IMR-90 (cell line): Measurements from ENCODE around the gene ADARB2. TPM values are rescaled to one million over a fixed set of nuclear protein-coding genes. Genes with fewer than 3 reads are reported as not detected.

Source experiments
- ATAC-seq: fragments of 200-7000 bp; cut with Tn5 transposase; 2 replicates; pipeline ENCODE4 v1.9.1; 2020; ENCODE audit warnings: low read depth, mild to moderate bottlenecking, moderate library complexity
- BruUV-seq: library from RNA; stranded (reverse); fragments of 400-500 nt; replicated peaks from 2 replicates; lab custom pipeline; 2021; lab: Mats Ljungman, UMichigan
- CTCF ChIA-PET: fragments of 300-600 bp; formaldehyde crosslinking; extraction: SDS; loops from one replicate; lab custom pipeline; 2021; ENCODE audit warnings: antibody characterized with exemption; lab: Yijun Ruan, JAX
- POLR2A ChIA-PET: fragments of 300-600 bp; sonication (Branson Sonifier 250); formaldehyde crosslinking; loops from one replicate; lab custom pipeline; 2022; ENCODE audit warnings: antibody characterized with exemption; ENCODE audit not compliant: unreplicated experiment; lab: Charles Lee
- DNase-seq: peaks from one replicate; pipeline ENCODE4 v3.0.0; 2013
- H2AFZ ChIP-seq: replicated peaks from 2 replicates; pipeline ENCODE3; 2013; ENCODE audit warnings: low read length, mild to moderate bottlenecking; ENCODE audit not compliant: poor library complexity
- H2AK5ac ChIP-seq: 2 replicates; pipeline ENCODE4 v1.6.1; 2013; ENCODE audit warnings: low read depth, low read length, inconsistent platforms
- H2AK9ac ChIP-seq: replicated peaks from 2 replicates; pipeline ENCODE3; 2013; ENCODE audit warnings: mild to moderate bottlenecking, low read depth, low read length, moderate library complexity; ENCODE audit not compliant: poor library complexity
- H2BK120ac ChIP-seq: 2 replicates; pipeline ENCODE4 v1.6.1; 2013; ENCODE audit warnings: low read depth, low read length, inconsistent platforms
- H2BK15ac ChIP-seq: 3 replicates; pipeline ENCODE4 v1.6.1; 2013; ENCODE audit warnings: low read depth, low read length, inconsistent platforms
- H2BK20ac ChIP-seq: 2 replicates; pipeline ENCODE4 v1.6.1; 2013; ENCODE audit warnings: low read depth, mild to moderate bottlenecking, inconsistent platforms, low read length, moderate library complexity
- H2BK5ac ChIP-seq: 2 replicates; pipeline ENCODE4 v1.6.1; 2013; ENCODE audit warnings: mild to moderate bottlenecking, low read depth, low read length, inconsistent platforms; ENCODE audit not compliant: poor library complexity, severe bottlenecking
- H3K14ac ChIP-seq: replicated peaks from 2 replicates; pipeline ENCODE4 v1.6.1; 2013; ENCODE audit warnings: low read depth, low read length, inconsistent platforms
- H3K18ac ChIP-seq: 2 replicates; pipeline ENCODE4 v1.6.1; 2013; ENCODE audit warnings: low read depth, low read length, control low read depth
- H3K23ac ChIP-seq: 2 replicates; pipeline ENCODE4 v1.6.1; 2013; ENCODE audit warnings: low read depth, low read length, inconsistent platforms
- H3K27ac ChIP-seq: 2 replicates; pipeline ENCODE4 v1.5.1; 2013; ENCODE audit warnings: mild to moderate bottlenecking, control low read depth, low read length; ENCODE audit not compliant: insufficient read depth
- H3K27me3 ChIP-seq: 2 replicates; pipeline ENCODE4 v1.6.1; 2013; ENCODE audit warnings: low read length; ENCODE audit not compliant: control insufficient read depth, insufficient read depth
- H3K36me3 ChIP-seq: 2 replicates; pipeline ENCODE4 v1.6.1; 2013; ENCODE audit warnings: low read length, mixed read lengths; ENCODE audit not compliant: control insufficient read depth, insufficient read depth
- H3K4ac ChIP-seq: 2 replicates; pipeline ENCODE4 v1.6.1; 2013; ENCODE audit warnings: low read depth, low read length, inconsistent platforms
- H3K4me1 ChIP-seq: 2 replicates; pipeline ENCODE4 v1.6.1; 2013; ENCODE audit warnings: low read length, mixed read lengths; ENCODE audit not compliant: control insufficient read depth, insufficient read depth
- H3K4me2 ChIP-seq: 2 replicates; pipeline ENCODE4 v1.6.1; 2013; ENCODE audit warnings: low read depth, mild to moderate bottlenecking, control low read depth, low read length, moderate library complexity
- H3K4me3 ChIP-seq: 2 replicates; pipeline ENCODE4 v1.5.1; 2013; ENCODE audit warnings: low read depth, mild to moderate bottlenecking, control low read depth, low read length, moderate library complexity; ENCODE audit not compliant: insufficient read depth
- H3K56ac ChIP-seq: 2 replicates; pipeline ENCODE4 v1.6.1; 2013; ENCODE audit warnings: low read length, inconsistent platforms; ENCODE audit not compliant: insufficient read depth; ENCODE audit errors: extremely low read depth
- H3K79me1 ChIP-seq, 2 experiments: 2 replicates each; pipeline ENCODE4 v1.6.1; 2013; ENCODE audit warnings: low read length in 2 of 2, inconsistent platforms in 1 of 2, low read depth in 1 of 2
- H3K9ac ChIP-seq: 2 replicates; pipeline ENCODE4 v1.6.1; 2013; ENCODE audit warnings: low read depth, low read length, control low read depth
- H3K9me1 ChIP-seq: 2 replicates; pipeline ENCODE4 v1.6.1; 2013; ENCODE audit warnings: low read length, inconsistent platforms; ENCODE audit not compliant: insufficient read depth
- H3K9me3 ChIP-seq: 2 replicates; pipeline ENCODE4 v1.6.1; 2013; ENCODE audit warnings: low read length; ENCODE audit not compliant: control insufficient read depth, insufficient read depth
- H4K20me1 ChIP-seq: 2 replicates; pipeline ENCODE4 v1.6.1; 2013; ENCODE audit warnings: low read length, inconsistent platforms; ENCODE audit not compliant: insufficient read depth
- H4K5ac ChIP-seq: 2 replicates; pipeline ENCODE4 v1.6.1; 2013; ENCODE audit warnings: mild to moderate bottlenecking, low read depth, low read length, control low read depth
- H4K8ac ChIP-seq, 2 experiments: 2 replicates each; pipeline ENCODE4 v1.6.1; 2013; ENCODE audit warnings: low read depth in 2 of 2, low read length in 2 of 2, control low read depth in 1 of 2, inconsistent platforms in 1 of 2
- H4K91ac ChIP-seq: 2 replicates; pipeline ENCODE4 v1.6.1; 2013; ENCODE audit warnings: low read depth, low read length, inconsistent platforms; ENCODE audit not compliant: insufficient read depth
- BHLHE40 ChIP-seq: fragments of 150-350 bp; IDR thresholded peaks from 2 replicates; pipeline ENCODE4 v1.6.1; 2016; ENCODE audit warnings: mild to moderate bottlenecking, low read depth, low read length
- CEBPB ChIP-seq: IDR thresholded peaks from 2 replicates; pipeline ENCODE4 v1.6.1; 2012; ENCODE audit warnings: low read depth, low read length, improper control_type of control experiment
- CHD1 ChIP-seq: IDR thresholded peaks from 2 replicates; pipeline ENCODE4 v1.6.1; 2012; ENCODE audit warnings: low read depth, low read length, improper control_type of control experiment
- CTCF ChIP-seq: conservative IDR thresholded peaks from 2 replicates; pipeline ENCODE4 v1.5.1; 2012; ENCODE audit warnings: mild to moderate bottlenecking, low read depth, low read length, improper control_type of control experiment
- FOS ChIP-seq: fragments of 150-350 bp; IDR thresholded peaks from 2 replicates; pipeline ENCODE4 v1.6.1; 2016; ENCODE audit warnings: low read depth, low read length
- MAFK ChIP-seq: IDR thresholded peaks from 2 replicates; pipeline ENCODE4 v1.6.1; 2012; ENCODE audit warnings: low read depth, low read length, improper control_type of control experiment
- MAZ ChIP-seq: IDR thresholded peaks from 2 replicates; pipeline ENCODE4 v1.6.1; 2012; ENCODE audit warnings: low read depth, mild to moderate bottlenecking, low read length, improper control_type of control experiment, moderate library complexity, borderline replicate concordance
- MXI1 ChIP-seq: IDR thresholded peaks from 2 replicates; pipeline ENCODE4 v1.6.1; 2012; ENCODE audit warnings: low read depth, mild to moderate bottlenecking, low read length, moderate library complexity, borderline replicate concordance
- NFE2L2 ChIP-seq: fragments of 150-350 bp; IDR thresholded peaks from 2 replicates; pipeline ENCODE4 v1.6.1; 2016; ENCODE audit warnings: low read depth, mild to moderate bottlenecking, low read length
- POLR2A ChIP-seq: IDR thresholded peaks from 2 replicates; pipeline ENCODE4 v1.6.1; 2012; ENCODE audit warnings: mild to moderate bottlenecking, low read depth, low read length
- RAD21 ChIP-seq: IDR thresholded peaks from 2 replicates; pipeline ENCODE4 v1.6.1; 2012; ENCODE audit warnings: low read length, improper control_type of control experiment
- RCOR1 ChIP-seq: IDR thresholded peaks from 2 replicates; pipeline ENCODE4 v1.6.1; 2012; ENCODE audit warnings: mild to moderate bottlenecking, low read length, improper control_type of control experiment; ENCODE audit not compliant: insufficient replicate concordance
- RFX5 ChIP-seq: IDR thresholded peaks from 2 replicates; pipeline ENCODE4 v1.8.0; 2012; ENCODE audit warnings: low read depth, mild to moderate bottlenecking, low read length, moderate library complexity
- SMC3 ChIP-seq: fragments of 150-350 bp; IDR thresholded peaks from 2 replicates; pipeline ENCODE4 v1.6.1; 2016; ENCODE audit warnings: low read depth, mild to moderate bottlenecking, antibody characterized with exemption, low read length, moderate library complexity
- USF2 ChIP-seq: fragments of 150-350 bp; IDR thresholded peaks from 2 replicates; pipeline ENCODE4 v1.6.1; 2017; ENCODE audit warnings: mild to moderate bottlenecking, antibody characterized with exemption, low read length, low read depth
- WGBS, 2 experiments: methylation state at CpG; one replicate each; pipeline versions ENCODE4 v1.1.5 to v1.1.7; 2013; ENCODE audit warnings: missing lambda C conversion rate in 2 of 2; ENCODE audit not compliant: insufficient read length in 1 of 2; ENCODE audit errors: extremely low coverage in 2 of 2; 5-methylcytosine and 5-hydroxymethylcytosine counted together
- dilution Hi-C: fragments of 300-500 bp; cut with HindIII; formaldehyde crosslinking; loops from one replicate; pipeline ENCODE4 v1.14.3; 2018; ENCODE audit warnings: low sequenced_read_pairs; ENCODE audit not compliant: unreplicated experiment
- in situ Hi-C: fragments of 300-500 bp; cut with MboI; formaldehyde crosslinking; loops from 3 replicates; pipeline ENCODE4 v1.14.3; 2019; ENCODE audit warnings: low sequenced_read_pairs, inconsistent platforms, mixed read lengths
- intact Hi-C: fragments of 100-400 bp; cut with micrococcal nuclease; formaldehyde crosslinking; loops from 2 replicates; pipeline ENCODE4 v1.10.0; 2022
- polyA plus RNA-seq, 3 experiments: library from polyadenylated mRNA; depleted of rRNA; stranded (reverse); fragments of >200 nt; gene quantifications; 2 replicates each; pipeline ENCODE4 v1.2.3, GENCODE V29; 2012; ENCODE audit warnings: low replicate concordance in 1 of 3
- total RNA-seq: library from RNA; depleted of rRNA; stranded (reverse); fragments of >200 nt; gene quantifications from 2 replicates; pipeline ENCODE4 v1.2.3, GENCODE V29; 2012
- TF ChIP-seq, protein P1 (sequence below): fragments of 150-350 bp; IDR thresholded peaks from 2 replicates; pipeline ENCODE4 v1.6.1; 2016; ENCODE audit warnings: low read depth, mild to moderate bottlenecking, low read length, moderate library complexity, borderline replicate concordance

The ADARB2 gene
- total and polyA plus RNA-seq, 2 of the 4 experiments (the other 2 are of a cell fraction), result not detected

DNA sequence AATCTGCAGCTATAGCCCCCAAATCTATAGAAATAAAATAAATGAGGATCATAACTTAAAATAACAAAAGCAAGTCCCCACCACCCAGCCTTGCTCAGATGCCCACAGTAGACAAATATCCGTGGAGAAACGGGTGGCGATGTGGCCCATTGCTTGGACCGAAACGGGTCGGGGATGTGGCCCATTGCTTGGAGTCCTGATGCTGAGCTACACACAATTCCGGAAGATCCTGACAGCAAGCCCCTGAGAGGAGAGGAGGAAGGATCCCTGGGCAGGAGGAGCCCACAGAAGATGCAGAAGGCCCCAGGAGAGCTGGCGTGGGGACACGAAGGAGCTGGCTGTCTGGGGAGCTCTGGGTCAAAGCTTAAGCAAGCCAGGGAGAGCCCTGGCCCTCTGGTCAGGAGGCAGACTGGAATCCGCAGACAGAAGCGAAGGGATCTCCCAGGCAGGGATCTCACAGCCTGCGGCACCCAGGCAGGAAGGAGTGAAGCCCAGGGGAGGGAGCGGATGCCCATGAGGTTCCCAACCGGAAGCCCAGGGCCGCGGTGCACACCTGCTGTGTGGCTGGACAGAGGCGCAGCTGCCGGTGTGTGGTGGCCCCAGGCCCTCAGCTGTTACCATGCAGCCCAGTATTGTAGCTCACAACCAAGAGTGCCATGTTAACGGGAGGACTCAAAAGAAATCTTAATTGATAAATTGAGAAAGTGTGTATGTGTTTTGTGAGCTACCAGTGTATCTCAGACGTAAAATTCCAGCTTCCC, 138.8 kb downstream of the ADARB2 start:
- H3K4me1 ChIP-seq, result no peaks in the 10 kb centered on the region
- no peak overlapping the region for H4K5ac ChIP-seq

More for the DNA sequence above, 138.8 kb downstream of the ADARB2 start:
- TF ChIP-seq RFX5 (no peak), RAD21 (no peak), NFE2L2 (no peak), CEBPB (no peak), CHD1 (no peak), MAZ (no peak), FOS (no peak), MAFK (no peak), MXI1 (no peak), SMC3 (no peak), CTCF (no peak), POLR2A (no peak), USF2 (no peak), RCOR1 (no peak), BHLHE40 (no peak)
- TF ChIP-seq, protein P1, sequence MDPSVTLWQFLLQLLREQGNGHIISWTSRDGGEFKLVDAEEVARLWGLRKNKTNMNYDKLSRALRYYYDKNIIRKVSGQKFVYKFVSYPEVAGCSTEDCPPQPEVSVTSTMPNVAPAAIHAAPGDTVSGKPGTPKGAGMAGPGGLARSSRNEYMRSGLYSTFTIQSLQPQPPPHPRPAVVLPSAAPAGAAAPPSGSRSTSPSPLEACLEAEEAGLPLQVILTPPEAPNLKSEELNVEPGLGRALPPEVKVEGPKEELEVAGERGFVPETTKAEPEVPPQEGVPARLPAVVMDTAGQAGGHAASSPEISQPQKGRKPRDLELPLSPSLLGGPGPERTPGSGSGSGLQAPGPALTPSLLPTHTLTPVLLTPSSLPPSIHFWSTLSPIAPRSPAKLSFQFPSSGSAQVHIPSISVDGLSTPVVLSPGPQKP, result no peak
- H3K27ac ChIP-seq, result no peak overlapping the region
- H2BK120ac ChIP-seq, result no peak overlapping the region
- DNase-seq, result no peak
- no peak overlapping the region for H3K9ac ChIP-seq
- no peaks in the 10 kb centered on the region for H3K27me3 ChIP-seq
- H2AFZ ChIP-seq, result no peak overlapping the region
- ChIA-PET POLR2A (no interaction called here), CTCF (no interaction called here)
- no peaks in the 10 kb centered on the region for H4K20me1 ChIP-seq
- H3K9me1 ChIP-seq, result no peaks in the 10 kb centered on the region
- H4K91ac ChIP-seq, result no peak overlapping the region
- H3K4ac ChIP-seq, result no peak overlapping the region
- no peak overlapping the region for H2BK5ac ChIP-seq
- H3K4me2 ChIP-seq, result no peak overlapping the region
- H2BK20ac ChIP-seq, result no peak overlapping the region
- no TSS peak for BruUV-seq
- H3K9me3 ChIP-seq, result peaks cover 38% of the 10 kb centered on the region
- no peak overlapping the region for H3K18ac ChIP-seq
- H2BK15ac ChIP-seq, result no peak overlapping the region
- no peaks in the 10 kb centered on the region for H3K36me3 ChIP-seq
- H3K79me1 ChIP-seq, result no peaks in the 10 kb centered on the region
- WGBS, 2 experiments, result 78% methylated on average over 12 of the region's 20 CpGs; no CpG with 5 or more reads in 1 of the 2 experiments
- H4K8ac ChIP-seq, result no peak overlapping the region
- H2AK5ac ChIP-seq, result no peak overlapping the region
- no peak overlapping the region for H3K14ac ChIP-seq
- no peak overlapping the region for H3K23ac ChIP-seq
- in situ Hi-C loops, result no loop called here
- intact Hi-C loops, result no loop called here
- H3K56ac ChIP-seq, result no peak overlapping the region
- H2AK9ac ChIP-seq, result no peak overlapping the region
- no peak for ATAC-seq
- H3K4me3 ChIP-seq, result no peak overlapping the region
- dilution Hi-C loops, result no loop called here
